ENCODE results near the gene MAOB. TPM values are rescaled to one million over a fixed set of nuclear protein-coding genes. Genes with fewer than 3 reads are reported as not detected.

Gene MAOB
- total and polyA plus RNA-seq, 2 donors (not counting 1 experiment from before 2014, with no cell fraction given), result not detected

DNA sequence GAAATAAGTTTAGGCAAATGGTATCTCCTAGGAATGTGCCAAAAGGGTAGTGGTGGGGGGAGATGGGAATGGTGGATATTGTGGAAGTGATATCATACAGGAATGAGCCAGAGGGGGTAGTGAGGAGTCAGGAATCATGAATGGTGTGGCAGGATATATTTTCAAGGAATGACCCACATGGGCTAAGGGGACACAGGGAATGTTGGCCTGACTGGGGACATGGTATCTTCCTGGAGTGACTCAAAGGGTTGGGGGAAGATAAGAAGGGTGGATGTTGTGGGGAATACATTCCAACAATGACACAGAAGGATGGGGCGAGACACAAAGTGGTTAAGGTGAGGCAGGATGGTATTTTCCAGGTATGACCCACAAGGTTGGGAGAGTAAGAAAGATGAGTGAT lies 165.6 kb downstream of the MAOB start:
- Mint-ChIP-seq H3K4me1 (no peaks in the 10 kb centered on the region), H3K4me3 (no peak overlapping the region), H3K27me3 (no peaks in the 10 kb centered on the region), H3K9me3 (ENCODE audit: insufficient read depth) (no peaks in the 10 kb centered on the region), H3K27ac (no peak overlapping the region)
- no peak for ATAC-seq (ENCODE audit: low read depth)
- Histone ChIP-seq H3K9ac (ENCODE audit: low read length) (no peak overlapping the region), H3K36me3 (replicated peaks in 1 of 2; ENCODE audit: control extremely low read depth in 1 of 2, control insufficient read depth in 1 of 2, extremely low read depth in 1 of 2, insufficient read depth in 2 of 2, low read length in 1 of 2) (no peaks in the 10 kb centered on the region), H4K20me1 (ENCODE audit: control insufficient read depth, insufficient read depth, low read length, poor library complexity, severe bottlenecking) (no peaks in the 10 kb centered on the region), H3K79me2 (ENCODE audit: control insufficient read depth, insufficient read depth, low read length) (no peaks in the 10 kb centered on the region), H3K27me3 (replicated peaks in 1 of 4; ENCODE audit: control extremely low read depth in 1 of 4, control insufficient read depth in 3 of 4, insufficient read depth in 4 of 4, low read length in 3 of 4) (peaks cover 0 to 4% (median 2%) of the 10 kb centered on the region in 4 experiments), H2AFZ (ENCODE audit: insufficient read depth, low read depth, low read length, poor library complexity, severe bottlenecking) (no peak overlapping the region), H3K9me3 (ENCODE audit: control extremely low read depth in 1 of 3, control insufficient read depth in 2 of 3, insufficient read depth in 1 of 3, low read length in 2 of 3) (no peaks in the 10 kb centered on the region), H3K27ac (ENCODE audit: low read length in 2 of 2) (no peak overlapping the region), H3K4me2 (replicated peaks; ENCODE audit: low read depth, low read length, poor library complexity, severe bottlenecking) (no peak overlapping the region), H3K4me1 (ENCODE audit: control insufficient read depth in 2 of 2, insufficient read depth in 2 of 2, low read length in 2 of 2) (no peaks in the 10 kb centered on the region), H3K4me3 (ENCODE audit: control extremely low read depth in 1 of 5, extremely low read depth in 1 of 5, insufficient read depth in 1 of 5, low read depth in 2 of 5, low read length in 4 of 5) (no peak overlapping the region)
- intact Hi-C loops (cut with micrococcal nuclease), result no loop called here
- TF ChIP-seq, protein P1, sequence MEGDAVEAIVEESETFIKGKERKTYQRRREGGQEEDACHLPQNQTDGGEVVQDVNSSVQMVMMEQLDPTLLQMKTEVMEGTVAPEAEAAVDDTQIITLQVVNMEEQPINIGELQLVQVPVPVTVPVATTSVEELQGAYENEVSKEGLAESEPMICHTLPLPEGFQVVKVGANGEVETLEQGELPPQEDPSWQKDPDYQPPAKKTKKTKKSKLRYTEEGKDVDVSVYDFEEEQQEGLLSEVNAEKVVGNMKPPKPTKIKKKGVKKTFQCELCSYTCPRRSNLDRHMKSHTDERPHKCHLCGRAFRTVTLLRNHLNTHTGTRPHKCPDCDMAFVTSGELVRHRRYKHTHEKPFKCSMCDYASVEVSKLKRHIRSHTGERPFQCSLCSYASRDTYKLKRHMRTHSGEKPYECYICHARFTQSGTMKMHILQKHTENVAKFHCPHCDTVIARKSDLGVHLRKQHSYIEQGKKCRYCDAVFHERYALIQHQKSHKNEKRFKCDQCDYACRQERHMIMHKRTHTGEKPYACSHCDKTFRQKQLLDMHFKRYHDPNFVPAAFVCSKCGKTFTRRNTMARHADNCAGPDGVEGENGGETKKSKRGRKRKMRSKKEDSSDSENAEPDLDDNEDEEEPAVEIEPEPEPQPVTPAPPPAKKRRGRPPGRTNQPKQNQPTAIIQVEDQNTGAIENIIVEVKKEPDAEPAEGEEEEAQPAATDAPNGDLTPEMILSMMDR (IDR thresholded peaks at IDR 0.05), result no peak
- TF ChIP-seq EZH2 (IDR thresholded peaks at IDR 0.05; ENCODE audit: borderline replicate concordance, insufficient read depth, low read depth, low read length, poor library complexity, severe bottlenecking), result no peak
- POLR2A ChIA-PET, result no interaction called here
- CTCF ChIA-PET, result no interaction called here
- DNase-seq, result no peak
- WGBS (ENCODE audit: insufficient coverage), result 88% methylated on average over 1 of the region's 1 CpG

Other genes with a start within 250 kb of the MAOB start
- gene MAOA, start 226.2 kb downstream of the MAOB start, total RNA-seq, result 0.05 TPM in 1 of 2 replicates, not detected in the other
- gene MAOA, start 226.2 kb downstream of the MAOB start, polyA plus RNA-seq, result not detected in 2 replicates
- gene NDP, start 90.9 kb upstream of the MAOB start, total RNA-seq, result not detected in 2 replicates
- gene NDP, start 90.9 kb upstream of the MAOB start, polyA plus RNA-seq, result not detected in 2 replicates

Data from B cell (primary cell).